NCI-H1092 (cell line): ENCODE measurements around the gene MTMR1.

Source experiments
- DNase-seq: peaks from one replicate; lab custom pipeline; 2025; lab: John Stamatoyannopoulos, UW

MTMR1 gene

GRCh38 chrX:150692831-150693724 is at the start of gene MTMR1:
MTMR1 (plus strand) TSS chrX:150693396; CDS start chrX:150693531, 135 bp downstream.
- DNase-seq, result peak; percentile 31

GRCh38 chrX:150643958-150644357 is 49.2 kb upstream of the MTMR1 start:
- DNase-seq, result no peak

GRCh38 chrX:150644422-150644821 is 48.8 kb upstream of the MTMR1 start:
- no peak for DNase-seq

DNA sequence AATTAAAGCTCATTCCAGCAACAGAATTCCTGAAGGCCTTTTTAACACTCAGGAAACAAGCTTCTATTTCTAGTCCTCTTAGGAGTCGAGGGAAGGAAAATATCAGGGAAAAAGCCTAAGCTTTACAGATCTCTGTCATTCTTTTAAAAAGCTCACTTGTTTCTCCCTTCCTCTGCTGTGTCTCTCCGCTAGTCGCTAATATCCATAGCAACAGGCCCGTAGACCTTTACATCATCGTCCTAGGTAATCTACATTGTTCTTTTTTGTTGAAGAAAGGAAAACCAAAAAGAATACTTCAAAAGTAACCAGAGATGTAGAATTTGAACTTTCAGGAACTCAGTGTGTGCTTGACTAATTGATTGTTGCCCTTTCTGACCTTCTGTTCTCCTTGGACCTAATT is 45.9 kb upstream of the MTMR1 start:
- DNase-seq, result no peak

DNA sequence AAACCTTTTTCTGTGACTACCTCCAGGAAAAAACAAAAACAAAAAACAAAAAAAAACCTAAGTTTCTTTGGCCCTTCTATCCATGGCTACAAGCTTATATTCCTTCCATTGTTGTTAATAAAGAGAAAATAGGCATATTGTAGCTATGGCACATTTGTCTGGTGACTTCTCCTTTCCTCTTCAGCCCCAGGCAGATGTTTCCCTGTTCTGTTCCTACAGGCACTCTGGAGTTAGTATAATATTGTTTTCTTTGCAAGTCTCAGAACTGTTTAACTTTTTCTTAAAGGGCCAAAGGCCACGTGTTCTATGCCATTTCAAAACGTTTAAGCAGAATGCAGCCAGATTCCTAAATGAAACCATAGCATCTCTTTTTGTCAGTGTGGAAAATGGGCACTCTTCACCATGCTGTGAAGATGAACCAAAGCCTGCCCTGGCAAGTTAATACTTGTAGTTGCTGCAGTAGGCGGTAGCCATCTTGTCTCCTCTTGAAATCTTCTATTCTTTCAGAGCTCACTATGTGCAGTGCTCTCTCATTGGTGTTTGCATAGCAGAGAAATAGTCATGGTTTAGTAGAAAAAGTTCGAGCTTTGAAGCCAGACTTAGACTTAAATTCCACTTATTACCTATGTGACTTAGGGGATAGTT is 44.8 kb upstream of the MTMR1 start:
- DNase-seq, result no peak

GRCh38 chrX:150649096-150649870 is 43.9 kb upstream of the MTMR1 start:
- DNase-seq, result no peak

- no peak for DNase-seq
Measured at GRCh38 chrX:150651906-150652305, 41.3 kb upstream of the MTMR1 start.

DNA sequence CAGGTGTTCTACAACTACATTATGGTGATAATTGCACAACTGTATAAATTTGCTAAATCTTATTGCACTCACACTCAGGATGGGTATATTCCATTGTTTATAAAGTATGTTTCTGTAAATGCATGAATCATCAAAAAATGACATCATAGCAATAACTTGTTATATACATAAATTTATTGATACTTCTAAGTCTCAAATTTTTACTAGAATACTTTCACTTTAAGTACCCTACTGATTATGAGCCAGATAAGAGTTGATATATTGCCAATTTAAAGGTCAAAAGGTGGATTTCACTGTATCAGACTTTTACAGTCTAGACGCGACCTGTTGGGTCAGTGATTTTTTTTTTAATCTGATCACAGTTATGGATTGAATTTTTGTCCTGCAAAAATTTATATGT is 37.4 kb upstream of the MTMR1 start:
- no peak for DNase-seq

GRCh38 chrX:150663073-150663472 is 30.1 kb upstream of the MTMR1 start:
- DNase-seq, result peak; percentile 84

- DNase-seq, result peak; percentile 89
Measured at GRCh38 chrX:150664290-150664689, 28.9 kb upstream of the MTMR1 start.

- DNase-seq, result no peak
Measured at GRCh38 chrX:150676221-150676620, 17.0 kb upstream of the MTMR1 start.

GRCh38 chrX:150680974-150681373 is 12.2 kb upstream of the MTMR1 start:
- peak; percentile 22 for DNase-seq

DNA sequence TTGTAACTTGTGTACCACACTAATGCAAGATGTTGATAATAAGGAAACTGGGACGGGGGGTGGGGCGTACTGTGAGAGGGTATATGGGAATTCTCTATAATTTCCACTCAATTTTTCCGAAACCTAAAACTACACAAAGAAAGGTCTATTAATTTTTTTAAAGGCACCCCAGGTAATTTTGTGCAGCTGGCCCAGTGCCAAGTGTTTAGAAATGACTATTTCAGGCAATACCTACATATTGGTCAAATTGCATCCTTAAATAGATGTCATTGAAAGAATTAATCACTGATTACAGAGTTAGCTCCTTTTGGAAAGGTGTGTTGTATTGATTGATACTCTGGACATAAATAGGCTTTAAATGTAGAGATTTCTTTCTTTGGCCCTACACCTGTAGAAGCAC is 10.1 kb upstream of the MTMR1 start:
- no peak for DNase-seq

GRCh38 chrX:150683536-150684146 is 9.6 kb upstream of the MTMR1 start:
- peak; percentile 8 for DNase-seq

DNA sequence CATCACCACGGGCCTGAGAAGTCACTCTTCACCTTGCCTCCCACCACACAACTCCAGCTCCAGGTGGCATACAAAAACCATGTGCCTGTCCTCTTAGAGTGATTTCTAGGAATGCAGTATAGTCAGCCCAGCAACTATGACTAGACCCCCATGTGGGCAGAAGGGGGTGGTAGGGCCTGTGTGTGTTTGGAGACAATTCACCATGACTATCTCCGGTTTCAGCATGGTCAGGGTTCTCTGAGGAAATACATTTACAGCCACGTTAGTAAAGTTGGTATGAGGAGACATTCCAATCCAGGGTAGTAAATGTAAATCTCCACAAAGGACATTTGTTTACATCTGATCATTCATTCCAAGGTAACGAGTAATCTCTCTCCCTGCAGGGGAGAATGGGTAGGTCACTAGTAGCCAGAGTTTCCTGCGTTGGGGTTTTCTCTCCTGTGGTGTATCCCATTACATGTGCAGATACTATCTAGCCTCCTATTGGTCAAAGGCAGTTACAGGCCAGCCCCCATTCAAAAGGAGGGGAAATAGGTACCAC is 4.2 kb upstream of the MTMR1 start:
- no peak for DNase-seq

- no peak for DNase-seq
Measured at GRCh38 chrX:150690126-150690525, 3.1 kb upstream of the MTMR1 start.

DNA sequence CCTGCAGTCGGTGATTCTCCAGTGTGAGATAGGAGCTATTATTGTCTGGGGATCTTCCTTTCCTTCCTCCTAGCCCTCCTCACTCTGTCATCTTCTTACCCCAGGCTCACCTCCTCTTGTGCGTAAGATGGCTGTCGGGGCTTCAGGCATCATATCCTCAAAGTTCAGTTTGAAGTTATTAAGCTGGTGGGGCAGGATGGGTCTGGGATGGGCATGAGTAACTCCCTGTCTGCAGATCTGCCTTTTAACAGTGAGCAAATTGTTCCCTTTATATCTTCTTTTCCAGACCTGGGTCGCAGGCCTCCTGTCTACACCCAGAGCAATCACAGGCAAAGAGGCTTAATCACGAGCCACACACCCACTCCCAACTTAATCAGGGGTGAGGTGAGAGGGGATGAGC is 900 bp upstream of the MTMR1 start:
- no peak for DNase-seq

DNA sequence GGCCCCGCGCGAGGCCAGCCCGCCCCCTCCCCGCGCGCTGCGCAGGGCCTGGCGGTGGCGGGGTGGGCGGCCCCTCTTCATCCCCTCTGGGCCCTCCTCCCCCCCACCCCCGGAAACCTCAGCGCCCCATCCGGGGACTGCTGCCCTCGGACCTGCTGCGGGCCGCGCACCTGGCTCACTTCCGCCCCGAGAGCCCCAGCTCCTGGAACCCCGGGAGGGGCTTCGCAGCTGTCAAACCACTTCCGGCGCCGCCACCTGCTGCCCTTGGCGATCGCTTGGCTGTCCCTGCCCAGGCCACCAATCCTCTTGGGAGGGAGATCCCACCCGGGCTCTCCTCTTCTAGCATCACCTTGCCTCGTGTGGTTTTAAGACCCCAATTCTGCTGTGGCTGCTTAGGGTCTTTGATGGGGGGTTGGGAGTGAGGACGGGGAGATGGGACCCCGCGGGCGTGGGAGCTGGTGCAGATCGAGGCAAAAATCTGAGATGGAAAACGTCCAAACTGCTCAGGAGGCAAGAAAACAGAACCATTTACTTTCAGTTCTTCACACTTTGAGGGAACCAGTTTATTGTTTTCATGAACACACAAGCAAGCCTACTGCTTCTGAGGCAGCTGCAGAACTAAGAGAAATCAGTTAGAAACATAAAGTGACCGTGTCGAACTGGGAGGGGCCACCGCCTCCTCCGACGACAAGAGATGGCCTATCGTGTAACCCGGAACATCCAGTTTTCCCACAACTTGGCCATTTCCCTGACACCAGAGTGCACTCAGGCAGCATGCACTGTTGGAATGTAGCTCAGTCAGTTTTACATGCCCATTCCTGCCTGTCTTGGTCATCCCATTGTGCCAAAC is 754 bp downstream of the MTMR1 start:
- peak; percentile 73 for DNase-seq

DNA sequence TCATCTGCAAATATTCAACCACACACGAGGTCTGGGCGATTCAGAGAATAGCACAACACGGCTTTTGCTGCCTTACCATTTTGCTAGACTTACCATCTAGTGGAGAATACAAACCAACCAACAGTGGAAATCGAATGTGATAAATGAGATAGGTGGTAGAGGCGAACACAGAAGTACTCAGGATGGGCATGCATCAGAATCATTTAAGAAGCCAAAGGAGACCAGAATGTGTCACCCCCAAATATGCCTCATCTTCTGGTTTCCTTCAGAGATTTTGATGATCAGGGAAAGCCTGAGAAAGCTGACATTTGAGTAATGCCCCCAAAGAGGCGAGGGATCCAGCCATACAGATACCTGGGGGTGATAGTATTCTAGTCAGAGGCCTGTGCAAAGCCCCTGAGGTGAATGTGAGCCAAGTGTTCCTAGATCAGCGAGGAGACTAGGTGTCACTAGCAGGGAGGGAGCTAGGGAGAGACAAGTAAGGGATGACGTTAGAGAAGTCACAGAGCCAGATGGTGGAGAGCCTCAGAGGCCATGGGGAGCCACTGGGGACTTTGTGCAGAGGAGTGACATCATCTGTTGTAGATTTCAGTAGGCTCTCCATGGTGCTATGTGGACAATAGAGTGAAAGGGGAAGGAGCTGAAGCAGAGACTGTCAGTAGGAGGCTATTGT is 1.7 kb downstream of the MTMR1 start:
- no peak for DNase-seq

- no peak for DNase-seq
Measured at GRCh38 chrX:150696331-150696730, 3.1 kb downstream of the MTMR1 start.
